GM21619 (cell line): ENCODE data around the gene ZNF160.

Experiments
- ATAC-seq: cut with Tn5 transposase; IDR thresholded peaks from one replicate; pipeline ENCODE4 v1.9.1; 2021; ENCODE audit not compliant: unreplicated experiment

The ZNF160 gene

DNA sequence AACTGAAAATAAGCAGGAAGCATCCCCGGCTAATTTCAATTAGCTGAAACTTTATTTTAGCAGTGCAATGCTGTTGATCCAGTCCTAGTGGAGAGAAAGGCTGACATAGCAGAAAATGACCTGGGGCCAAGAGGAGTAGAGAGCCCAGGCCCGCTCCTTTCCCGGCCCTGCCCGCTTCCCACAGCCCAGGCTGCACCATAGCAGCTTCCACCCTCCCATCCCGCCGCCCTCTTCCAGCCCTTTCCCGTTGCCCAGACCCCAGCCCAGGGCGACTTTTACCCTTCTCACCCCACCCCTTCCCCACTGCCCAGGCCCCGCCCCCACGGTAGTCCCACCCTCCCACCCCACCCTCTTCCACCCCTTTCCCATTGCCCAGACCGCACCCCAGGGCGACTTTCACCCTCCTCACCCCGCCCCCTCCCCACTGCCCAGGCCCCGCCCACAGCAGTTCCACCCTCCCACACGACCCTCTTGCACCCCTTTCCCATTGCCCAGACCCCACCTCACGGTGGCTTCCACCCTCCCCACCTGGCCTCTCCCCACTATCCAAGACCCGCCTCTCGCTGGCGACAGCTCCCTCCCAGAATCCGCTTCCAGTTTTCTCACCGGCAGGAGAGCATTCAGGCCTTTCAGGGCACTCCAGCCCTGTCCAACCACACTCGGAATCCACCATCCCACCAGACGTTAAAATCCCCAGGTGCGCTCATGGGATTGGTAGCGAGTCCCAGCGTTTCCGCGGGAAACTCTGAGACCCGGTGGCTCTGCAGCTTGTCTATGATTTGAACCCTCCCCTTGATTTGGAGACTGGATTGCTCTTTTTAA lies 8.3 kb downstream of the ZNF160 start:
- no peak for ATAC-seq

- ATAC-seq = no peak
Observed at GRCh38 chr19:53092723-53093122, 10.5 kb downstream of the ZNF160 start.

GRCh38 chr19:53091413-53092254 lies 11.6 kb downstream of the ZNF160 start:
- ATAC-seq = no peak

DNA sequence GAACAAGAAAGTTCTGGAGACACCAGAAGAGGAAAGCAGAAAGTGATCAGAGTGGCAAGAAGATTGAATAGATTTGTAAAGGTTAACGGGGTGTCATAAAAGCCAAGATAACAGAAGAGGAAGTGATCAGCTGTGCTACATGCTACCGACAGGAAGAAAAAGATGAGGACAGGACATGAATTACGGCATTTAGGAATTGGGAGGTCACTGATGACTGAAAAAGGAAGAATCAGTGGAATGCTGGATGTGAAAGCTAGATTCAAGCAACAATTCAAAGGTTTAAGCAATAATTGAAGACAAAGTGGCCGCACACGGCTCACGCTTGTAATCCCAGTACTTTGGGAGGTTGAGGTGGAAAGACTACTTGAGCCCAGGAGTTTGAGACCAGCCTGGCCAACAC lies 15.1 kb downstream of the ZNF160 start:
- ATAC-seq = no peak

DNA sequence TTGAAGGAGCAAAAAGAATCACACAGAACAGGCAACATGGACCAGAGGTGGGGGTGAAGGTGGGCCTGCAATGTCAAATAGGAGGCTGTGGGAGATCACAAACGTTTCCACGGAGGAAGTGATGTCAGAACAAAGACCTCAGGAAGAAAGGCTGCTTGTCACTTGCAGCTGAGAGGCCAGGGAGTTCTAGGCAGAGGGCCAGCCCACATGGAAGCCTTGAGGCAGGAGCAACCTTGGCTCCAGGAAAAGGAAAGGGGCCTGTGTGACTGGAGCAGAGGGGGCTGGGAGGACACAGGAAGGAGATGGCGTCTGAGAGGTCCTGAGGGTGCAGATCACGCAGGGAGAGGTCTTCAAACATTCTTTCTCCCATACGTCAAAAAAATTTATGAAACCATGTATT lies 16.3 kb downstream of the ZNF160 start:
- no peak for ATAC-seq

- no peak for ATAC-seq
Observed at GRCh38 chr19:53085496-53085895, 17.7 kb downstream of the ZNF160 start.

DNA sequence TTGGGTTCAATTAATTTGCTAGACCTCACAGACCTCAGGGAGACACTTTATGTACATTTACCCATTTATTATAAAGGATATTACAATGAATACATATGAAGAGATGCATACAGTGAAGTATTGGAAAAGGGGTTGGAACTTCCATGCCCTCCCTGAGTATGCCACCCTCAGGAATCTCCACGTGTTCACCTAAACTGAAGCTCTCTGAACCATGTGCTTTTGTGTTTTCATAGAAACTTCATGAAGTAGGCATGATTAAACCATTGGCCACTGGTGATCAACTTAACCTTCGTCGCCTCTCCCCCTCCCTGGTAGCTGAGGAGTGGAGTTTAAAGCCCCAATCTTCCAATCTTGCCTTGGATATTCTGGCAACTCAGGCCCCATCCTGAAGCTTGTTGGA lies 20.3 kb downstream of the ZNF160 start:
- no peak for ATAC-seq

- ATAC-seq = no peak
Observed at GRCh38 chr19:53079313-53079924, 23.8 kb downstream of the ZNF160 start.

GRCh38 chr19:53078668-53079067 lies 24.6 kb downstream of the ZNF160 start:
- no peak for ATAC-seq

DNA sequence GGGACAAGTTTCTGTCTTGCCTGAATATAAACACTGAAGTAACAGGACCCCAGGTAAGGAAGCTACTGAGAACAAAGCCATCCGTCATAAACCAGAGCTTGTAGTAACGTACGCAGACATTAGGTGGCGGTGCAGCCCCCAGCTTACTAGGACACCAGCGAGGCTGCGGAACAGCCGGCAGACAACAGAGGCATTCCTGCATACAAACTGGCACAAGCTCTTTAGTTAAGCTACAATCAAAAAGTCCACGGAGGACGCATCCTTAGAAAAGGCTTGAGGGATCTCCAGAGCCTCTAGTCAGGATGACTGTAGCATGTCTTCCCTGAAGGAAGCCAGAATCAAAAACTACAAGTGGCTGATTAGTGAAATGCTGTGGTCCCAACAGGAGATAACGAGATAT lies 26.2 kb downstream of the ZNF160 start:
- ATAC-seq = no peak

- no peak for ATAC-seq
Observed at GRCh38 chr19:53068834-53069233, 34.4 kb downstream of the ZNF160 start.

- no peak for ATAC-seq
Observed at GRCh38 chr19:53068199-53068598, 35.0 kb downstream of the ZNF160 start.

GRCh38 chr19:53057904-53058580 lies 45.2 kb downstream of the ZNF160 start:
- no peak for ATAC-seq

DNA sequence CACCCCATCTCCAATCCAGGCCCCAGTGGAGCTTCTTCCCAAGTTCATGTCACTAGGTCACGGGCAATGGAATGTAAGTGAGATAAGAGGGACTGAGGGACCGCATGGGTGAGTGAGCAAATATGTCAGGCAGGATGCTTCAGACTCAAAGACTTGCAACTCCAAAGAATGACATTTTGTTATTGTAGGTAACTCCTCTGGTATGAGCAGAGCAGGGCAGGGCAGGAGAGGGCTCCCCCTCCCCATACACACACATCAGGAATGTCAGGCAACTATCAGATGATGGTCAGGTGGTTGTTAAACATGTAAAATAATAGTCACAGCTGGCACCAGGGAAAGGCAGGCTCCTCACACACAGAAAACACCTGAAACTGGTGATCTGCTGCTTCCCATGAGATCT lies 48.1 kb downstream of the ZNF160 start:
- no peak for ATAC-seq

DNA sequence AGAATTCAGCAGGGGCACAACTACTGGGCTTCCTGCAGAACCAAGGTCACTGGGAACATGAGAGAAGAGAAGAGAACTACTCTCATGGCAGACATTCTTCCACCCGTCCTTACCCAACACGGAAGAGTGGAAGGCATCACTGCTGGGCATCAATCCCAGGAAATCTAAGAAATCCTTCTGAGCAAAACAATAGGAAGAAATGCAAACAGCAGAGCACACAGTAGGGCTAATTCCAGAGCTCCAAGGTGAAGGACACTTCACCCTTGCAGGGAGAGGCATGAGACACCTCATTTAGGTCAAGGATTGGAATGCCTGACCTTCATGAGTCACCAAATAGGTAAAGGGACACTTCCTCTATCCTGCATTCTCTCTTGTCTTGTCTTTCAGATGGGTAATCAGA lies 55.8 kb downstream of the ZNF160 start:
- ATAC-seq = no peak

DNA sequence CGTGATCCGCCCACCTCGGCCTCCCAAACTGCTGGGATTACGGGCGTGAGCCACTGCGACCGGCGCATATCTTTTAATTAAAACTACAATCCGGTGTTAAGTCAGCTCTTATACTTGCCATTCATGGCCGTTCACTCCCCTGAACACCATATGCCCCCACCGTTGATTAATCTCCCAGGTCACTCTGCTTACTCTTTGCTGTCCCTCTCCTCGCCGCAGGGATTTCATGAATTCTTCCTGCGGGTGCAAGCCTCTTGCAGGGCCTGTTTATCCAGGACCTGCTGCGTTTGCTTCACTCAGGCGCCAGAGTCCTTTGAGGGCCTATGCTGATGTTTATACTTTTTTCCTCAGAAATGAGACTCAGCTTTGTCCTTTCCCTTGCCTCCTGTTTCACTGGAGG lies 57.7 kb downstream of the ZNF160 start:
- no peak for ATAC-seq

- no peak for ATAC-seq
Observed at GRCh38 chr19:53041366-53041765, 61.9 kb downstream of the ZNF160 start.

GRCh38 chr19:53037101-53038097 lies 65.8 kb downstream of the ZNF160 start:
- no peak for ATAC-seq

- ATAC-seq = no peak
Observed at GRCh38 chr19:53034948-53035675, 68.1 kb downstream of the ZNF160 start.
